ENCODE measurements around the gene NKTR.
A peak's percentile ranks its signal among the peaks of the same experiment; 100 is the strongest.

Gene NKTR

DNA sequence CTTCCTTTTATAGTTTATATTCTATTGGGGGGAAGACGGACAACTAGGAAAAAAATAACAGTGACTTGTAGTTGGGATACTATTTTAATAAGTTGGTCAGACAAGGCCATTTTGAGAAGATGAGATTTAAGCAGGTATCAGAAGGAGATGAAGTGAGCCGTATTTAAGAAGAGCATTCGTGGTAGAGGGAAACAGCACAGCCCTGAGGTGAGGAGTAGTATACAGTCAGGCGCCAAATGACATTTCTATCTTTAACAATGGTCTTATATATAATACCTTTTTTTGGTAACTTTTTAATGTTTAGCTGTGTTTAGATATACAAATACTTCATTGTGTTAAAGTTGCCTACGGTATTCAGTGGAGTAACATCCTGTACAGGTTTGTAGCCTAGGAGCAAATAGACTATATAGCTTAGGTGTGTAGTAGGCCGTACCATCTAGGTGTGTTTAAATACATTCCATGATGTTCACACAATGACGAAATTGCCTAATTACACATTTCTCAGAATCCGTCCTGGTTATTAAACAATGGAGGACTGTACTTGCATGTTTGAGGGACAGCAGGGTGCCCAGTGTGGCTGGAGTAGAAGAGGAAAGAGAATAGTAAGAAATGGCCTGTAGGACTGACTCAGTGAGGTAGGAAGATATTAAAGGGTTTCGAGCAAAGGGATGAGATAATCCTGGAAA, 1.6 kb downstream of the NKTR start:
- Histone ChIP-seq H3K9ac (ENCODE audit: low read depth, low read length) (no peak overlapping the region), H3K36me3 (ENCODE audit: control insufficient read depth, insufficient read depth, low read length) (no peaks in the 10 kb centered on the region), H3K4me1 (ENCODE audit: control insufficient read depth, insufficient read depth, low read length) (no peaks in the 10 kb centered on the region), H3K27me3 (ENCODE audit: control insufficient read depth, insufficient read depth, low read length) (no peaks in the 10 kb centered on the region), H3K4me3 (ENCODE audit: low read depth, low read length) (peak overlapping the region; percentile 89), H3K9me3 (ENCODE audit: control insufficient read depth, insufficient read depth, low read length) (no peaks in the 10 kb centered on the region)

DNA sequence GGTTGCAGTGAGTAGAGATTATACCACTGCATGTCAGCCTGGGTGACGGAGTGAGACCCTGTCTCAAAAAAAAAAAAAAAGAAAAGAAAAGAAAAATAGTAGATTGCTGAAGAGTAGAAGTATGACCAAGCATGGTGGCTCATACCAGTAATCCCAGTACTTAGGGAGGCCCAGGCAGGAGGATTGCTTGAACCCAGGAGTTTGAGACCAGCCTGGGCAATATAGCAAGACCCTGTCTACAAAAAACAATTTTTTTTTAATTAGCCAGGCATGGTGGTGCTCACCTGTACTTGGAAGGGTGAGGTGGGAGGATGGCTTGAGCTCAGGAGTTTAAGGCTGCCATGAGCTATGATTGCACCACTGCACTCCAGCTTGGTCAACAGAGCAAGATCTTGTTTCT, 2.5 kb downstream of the NKTR start:
- no peaks in the 10 kb centered on the region for H3K36me3 ChIP-seq (ENCODE audit: control insufficient read depth, insufficient read depth, low read length)
- H3K27me3 ChIP-seq (ENCODE audit: control insufficient read depth, insufficient read depth, low read length) = no peaks in the 10 kb centered on the region
- no peak overlapping the region for H3K4me3 ChIP-seq (ENCODE audit: low read depth, low read length)
- H3K9ac ChIP-seq (ENCODE audit: low read depth, low read length) = no peak overlapping the region
- no peaks in the 10 kb centered on the region for H3K9me3 ChIP-seq (ENCODE audit: control insufficient read depth, insufficient read depth, low read length)
- no peaks in the 10 kb centered on the region for H3K4me1 ChIP-seq (ENCODE audit: control insufficient read depth, insufficient read depth, low read length)

DNA sequence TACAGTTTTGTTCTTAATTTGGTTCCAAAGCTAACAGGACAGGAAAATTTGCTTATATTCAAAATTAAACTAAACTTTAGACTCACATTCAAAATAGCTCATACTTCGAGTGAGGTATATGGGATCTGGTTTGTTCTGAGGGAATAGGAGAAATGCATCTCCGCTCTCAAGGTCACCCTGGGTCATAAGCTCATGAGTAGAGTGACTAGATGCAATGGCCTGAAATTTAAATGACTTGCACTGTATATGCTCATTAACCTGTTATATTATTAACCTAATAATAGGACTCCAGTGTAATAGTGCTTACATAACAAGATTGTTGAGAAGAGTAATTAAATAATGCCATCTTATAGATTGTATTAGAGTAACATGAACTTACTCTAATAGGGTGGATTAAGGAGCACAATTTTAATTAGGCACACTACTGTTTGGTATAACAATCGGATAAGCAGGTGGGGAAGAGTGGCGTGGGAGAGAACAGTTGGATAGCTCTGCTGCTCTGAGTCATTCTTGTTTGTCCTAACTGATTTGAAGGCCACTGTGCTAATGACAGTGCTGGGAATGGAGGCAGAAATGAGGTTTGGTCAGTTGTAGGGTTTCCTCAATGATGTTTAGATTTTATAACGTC, 5.2 kb downstream of the NKTR start:
- Histone ChIP-seq H3K27me3 (ENCODE audit: control insufficient read depth, insufficient read depth, low read length) (no peaks in the 10 kb centered on the region), H3K9me3 (ENCODE audit: control insufficient read depth, insufficient read depth, low read length) (no peaks in the 10 kb centered on the region), H3K36me3 (ENCODE audit: control insufficient read depth, insufficient read depth, low read length) (peaks cover 3% of the 10 kb centered on the region), H3K4me3 (ENCODE audit: low read depth, low read length) (no peak overlapping the region), H3K4me1 (ENCODE audit: control insufficient read depth, insufficient read depth, low read length) (peaks cover 3% of the 10 kb centered on the region), H3K9ac (ENCODE audit: low read depth, low read length) (no peak overlapping the region)

DNA sequence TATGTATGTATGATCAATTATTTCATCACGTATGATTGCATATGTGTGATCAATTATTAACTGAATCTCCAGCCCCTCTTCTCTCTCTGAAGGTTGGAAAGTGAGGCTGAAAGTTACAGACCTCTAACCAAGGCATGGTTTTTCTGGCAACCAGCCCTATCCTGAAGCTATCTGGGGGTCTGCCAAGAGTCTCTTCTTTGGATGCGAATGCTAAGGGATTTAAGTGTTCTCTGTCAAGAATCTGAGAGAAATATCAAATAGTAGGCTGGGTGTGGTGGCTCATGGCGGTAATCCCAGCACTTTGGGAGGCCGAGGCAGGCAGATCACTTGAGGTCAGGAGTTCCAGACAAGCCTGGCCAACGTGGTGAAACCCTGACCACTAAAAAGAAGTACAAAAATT, 8.1 kb downstream of the NKTR start:
- Histone ChIP-seq H3K4me1 (ENCODE audit: control insufficient read depth, insufficient read depth, low read length) (peaks cover 3% of the 10 kb centered on the region), H3K36me3 (ENCODE audit: control insufficient read depth, insufficient read depth, low read length) (peaks cover 3% of the 10 kb centered on the region), H3K9ac (ENCODE audit: low read depth, low read length) (no peak overlapping the region), H3K4me3 (ENCODE audit: low read depth, low read length) (no peak overlapping the region), H3K27me3 (ENCODE audit: control insufficient read depth, insufficient read depth, low read length) (no peaks in the 10 kb centered on the region), H3K9me3 (ENCODE audit: control insufficient read depth, insufficient read depth, low read length) (no peaks in the 10 kb centered on the region)

DNA sequence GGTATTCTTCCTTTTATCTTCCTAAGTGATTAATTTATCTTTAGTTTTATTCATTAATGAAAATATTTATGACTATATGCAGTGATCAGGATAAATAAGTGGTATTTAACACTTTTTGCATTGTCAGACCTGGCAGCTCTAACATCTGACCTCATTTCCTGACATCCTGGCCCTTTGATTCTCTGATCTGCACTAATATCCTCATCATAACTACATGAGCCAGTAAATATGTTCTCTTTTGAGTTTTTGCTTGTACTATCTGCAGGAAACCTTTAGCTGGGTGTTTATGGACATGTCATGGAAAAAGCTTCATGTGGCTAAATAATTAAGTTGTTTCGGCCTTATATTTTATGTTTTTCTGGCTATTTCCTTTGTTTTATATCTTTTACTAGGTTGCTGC, 10.5 kb downstream of the NKTR start:
- peaks cover 3% of the 10 kb centered on the region for H3K36me3 ChIP-seq (ENCODE audit: control insufficient read depth, insufficient read depth, low read length)
- H3K4me3 ChIP-seq (ENCODE audit: low read depth, low read length) = no peak overlapping the region
- H3K9me3 ChIP-seq (ENCODE audit: control insufficient read depth, insufficient read depth, low read length) = no peaks in the 10 kb centered on the region
- peaks cover 3% of the 10 kb centered on the region for H3K4me1 ChIP-seq (ENCODE audit: control insufficient read depth, insufficient read depth, low read length)
- no peaks in the 10 kb centered on the region for H3K27me3 ChIP-seq (ENCODE audit: control insufficient read depth, insufficient read depth, low read length)
- no peak overlapping the region for H3K9ac ChIP-seq (ENCODE audit: low read depth, low read length)

DNA sequence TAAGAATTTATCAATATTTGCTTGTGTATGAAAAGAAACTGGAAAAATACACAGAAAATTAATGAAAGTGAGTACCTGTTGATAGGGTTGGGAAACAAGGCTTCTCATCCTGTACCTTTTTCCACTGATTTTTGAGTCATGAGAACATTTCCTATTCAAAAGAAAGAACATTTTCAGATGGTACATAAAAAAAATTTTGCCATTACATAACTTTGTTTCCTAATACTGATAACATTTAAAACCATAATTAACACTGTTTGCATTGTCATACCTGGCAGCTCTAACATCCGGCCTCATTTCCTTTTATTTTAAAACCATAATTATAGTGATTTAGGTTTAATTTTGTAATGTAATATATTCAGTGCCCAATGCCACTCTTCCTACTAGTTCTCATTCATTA, 11.7 kb downstream of the NKTR start:
- H3K27me3 ChIP-seq (ENCODE audit: control insufficient read depth, insufficient read depth, low read length) = no peaks in the 10 kb centered on the region
- no peak overlapping the region for H3K4me3 ChIP-seq (ENCODE audit: low read depth, low read length)
- no peak overlapping the region for H3K9ac ChIP-seq (ENCODE audit: low read depth, low read length)
- H3K4me1 ChIP-seq (ENCODE audit: control insufficient read depth, insufficient read depth, low read length) = peaks cover 3% of the 10 kb centered on the region
- H3K9me3 ChIP-seq (ENCODE audit: control insufficient read depth, insufficient read depth, low read length) = no peaks in the 10 kb centered on the region
- peaks cover 3% of the 10 kb centered on the region for H3K36me3 ChIP-seq (ENCODE audit: control insufficient read depth, insufficient read depth, low read length)

DNA sequence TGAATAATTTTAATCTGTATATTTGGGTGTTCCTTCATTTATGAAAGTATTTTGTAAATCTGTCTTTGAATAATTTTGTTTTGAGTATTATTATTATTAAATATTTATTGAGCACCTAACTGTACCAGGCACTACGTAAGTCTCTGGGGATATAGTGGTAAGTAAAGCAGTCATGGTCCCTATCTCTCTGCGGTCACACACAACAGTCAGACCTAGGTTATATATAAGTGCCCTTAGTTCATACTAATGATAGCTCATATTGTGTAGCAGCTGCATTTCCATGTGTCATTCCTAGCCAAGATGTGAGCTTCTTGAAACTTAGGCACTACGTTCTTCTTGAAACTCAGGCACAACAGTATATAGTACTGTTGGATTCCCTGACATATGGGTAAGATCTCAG, 12.4 kb downstream of the NKTR start:
- H3K4me1 ChIP-seq (ENCODE audit: control insufficient read depth, insufficient read depth, low read length) = peaks cover 3% of the 10 kb centered on the region
- H3K9me3 ChIP-seq (ENCODE audit: control insufficient read depth, insufficient read depth, low read length) = no peaks in the 10 kb centered on the region
- no peak overlapping the region for H3K4me3 ChIP-seq (ENCODE audit: low read depth, low read length)
- peaks cover 3% of the 10 kb centered on the region for H3K36me3 ChIP-seq (ENCODE audit: control insufficient read depth, insufficient read depth, low read length)
- no peaks in the 10 kb centered on the region for H3K27me3 ChIP-seq (ENCODE audit: control insufficient read depth, insufficient read depth, low read length)
- no peak overlapping the region for H3K9ac ChIP-seq (ENCODE audit: low read depth, low read length)

DNA sequence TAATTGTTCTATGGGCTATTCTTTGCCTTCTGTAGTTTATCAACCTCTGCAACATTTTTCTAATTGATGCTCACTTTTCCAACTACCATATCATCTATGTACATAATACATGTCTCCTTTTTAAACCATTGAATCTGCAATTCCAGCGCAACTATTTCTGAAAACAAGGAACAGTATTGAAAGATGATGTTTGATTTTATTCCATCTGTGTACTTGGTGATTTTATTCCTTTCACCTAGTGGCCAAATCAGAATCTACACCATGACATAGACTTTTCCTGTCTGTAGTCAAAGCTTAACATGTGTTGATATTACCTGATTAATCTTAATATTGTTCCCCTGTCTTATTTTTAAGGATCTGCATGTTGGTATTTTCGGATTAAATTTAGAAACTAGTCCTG, 13.0 kb downstream of the NKTR start:
- Histone ChIP-seq H3K9ac (ENCODE audit: low read depth, low read length) (no peak overlapping the region), H3K9me3 (ENCODE audit: control insufficient read depth, insufficient read depth, low read length) (no peaks in the 10 kb centered on the region), H3K4me1 (ENCODE audit: control insufficient read depth, insufficient read depth, low read length) (peaks cover 3% of the 10 kb centered on the region), H3K27me3 (ENCODE audit: control insufficient read depth, insufficient read depth, low read length) (no peaks in the 10 kb centered on the region), H3K36me3 (ENCODE audit: control insufficient read depth, insufficient read depth, low read length) (no peaks in the 10 kb centered on the region), H3K4me3 (ENCODE audit: low read depth, low read length) (no peak overlapping the region)

DNA sequence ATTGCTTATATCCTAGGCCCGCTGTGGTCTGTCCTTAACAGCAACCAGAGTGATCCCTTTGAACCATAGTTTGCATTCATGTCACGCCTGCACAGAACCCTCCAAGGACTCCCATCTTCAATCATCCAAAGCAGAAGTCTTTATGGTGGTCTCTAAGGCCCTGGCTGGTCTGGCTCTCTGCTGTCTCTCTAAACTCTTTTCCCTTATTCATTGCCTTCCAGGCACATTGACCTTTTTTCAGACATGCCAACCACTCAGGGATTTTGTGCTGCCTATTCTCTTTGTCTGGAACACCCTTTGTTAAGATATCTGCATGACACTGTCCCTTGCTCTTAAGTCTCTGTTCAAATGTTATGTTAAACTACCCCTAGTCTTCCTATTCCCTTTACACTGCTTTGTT, 31.1 kb downstream of the NKTR start:
- no peaks in the 10 kb centered on the region for H3K9me3 ChIP-seq (ENCODE audit: control insufficient read depth, insufficient read depth, low read length)
- peaks cover 24% of the 10 kb centered on the region for H3K36me3 ChIP-seq (ENCODE audit: control insufficient read depth, insufficient read depth, low read length)
- no peak overlapping the region for H3K4me3 ChIP-seq (ENCODE audit: low read depth, low read length)
- H3K9ac ChIP-seq (ENCODE audit: low read depth, low read length) = no peak overlapping the region
- H3K27me3 ChIP-seq (ENCODE audit: control insufficient read depth, insufficient read depth, low read length) = no peaks in the 10 kb centered on the region
- H3K4me1 ChIP-seq (ENCODE audit: control insufficient read depth, insufficient read depth, low read length) = peaks cover 24% of the 10 kb centered on the region

DNA sequence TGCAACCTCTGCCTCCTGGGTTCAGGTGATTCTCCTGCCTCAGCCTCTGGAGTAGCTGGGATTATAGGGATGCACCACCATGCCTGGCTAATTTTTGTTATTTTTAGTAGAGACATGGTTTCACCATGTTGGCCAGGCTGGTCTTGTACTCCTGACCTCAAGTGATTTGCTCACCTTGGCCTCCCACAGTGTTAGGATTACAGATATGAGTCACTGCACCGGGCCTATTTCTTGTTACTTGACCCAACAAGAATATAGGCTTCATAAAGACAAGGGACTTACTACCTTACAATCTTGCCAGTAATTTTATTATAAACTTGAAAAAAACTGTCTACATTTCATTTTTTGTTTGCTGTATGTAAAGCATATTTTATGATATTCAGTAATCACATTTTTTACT, 31.7 kb downstream of the NKTR start:
- Histone ChIP-seq H3K36me3 (ENCODE audit: control insufficient read depth, insufficient read depth, low read length) (peaks cover 28% of the 10 kb centered on the region), H3K4me1 (ENCODE audit: control insufficient read depth, insufficient read depth, low read length) (peaks cover 24% of the 10 kb centered on the region), H3K9me3 (ENCODE audit: control insufficient read depth, insufficient read depth, low read length) (no peaks in the 10 kb centered on the region), H3K27me3 (ENCODE audit: control insufficient read depth, insufficient read depth, low read length) (no peaks in the 10 kb centered on the region), H3K9ac (ENCODE audit: low read depth, low read length) (no peak overlapping the region), H3K4me3 (ENCODE audit: low read depth, low read length) (no peak overlapping the region)

DNA sequence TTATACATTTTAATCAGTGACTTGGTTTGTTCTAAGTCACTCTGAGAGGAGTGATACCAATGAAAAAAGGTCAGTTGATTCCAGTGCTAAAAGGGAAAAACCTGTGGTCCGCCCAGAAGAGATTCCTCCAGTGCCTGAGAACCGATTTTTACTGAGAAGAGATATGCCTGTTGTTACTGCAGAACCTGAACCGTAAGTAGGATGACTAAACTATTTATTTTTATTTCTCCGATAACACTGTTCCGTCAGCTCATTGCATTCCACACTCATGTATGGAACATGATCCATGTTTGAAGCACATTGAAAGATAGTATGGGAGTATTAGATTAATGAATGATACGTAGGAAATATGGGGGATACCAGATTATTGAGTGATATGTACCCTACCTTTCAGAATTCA, 33.1 kb downstream of the NKTR start:
- Histone ChIP-seq H3K4me1 (ENCODE audit: control insufficient read depth, insufficient read depth, low read length) (peaks cover 24% of the 10 kb centered on the region), H3K9ac (ENCODE audit: low read depth, low read length) (no peak overlapping the region), H3K4me3 (ENCODE audit: low read depth, low read length) (no peak overlapping the region), H3K27me3 (ENCODE audit: control insufficient read depth, insufficient read depth, low read length) (no peaks in the 10 kb centered on the region), H3K9me3 (ENCODE audit: control insufficient read depth, insufficient read depth, low read length) (no peaks in the 10 kb centered on the region), H3K36me3 (ENCODE audit: control insufficient read depth, insufficient read depth, low read length) (peaks cover 42% of the 10 kb centered on the region)

DNA sequence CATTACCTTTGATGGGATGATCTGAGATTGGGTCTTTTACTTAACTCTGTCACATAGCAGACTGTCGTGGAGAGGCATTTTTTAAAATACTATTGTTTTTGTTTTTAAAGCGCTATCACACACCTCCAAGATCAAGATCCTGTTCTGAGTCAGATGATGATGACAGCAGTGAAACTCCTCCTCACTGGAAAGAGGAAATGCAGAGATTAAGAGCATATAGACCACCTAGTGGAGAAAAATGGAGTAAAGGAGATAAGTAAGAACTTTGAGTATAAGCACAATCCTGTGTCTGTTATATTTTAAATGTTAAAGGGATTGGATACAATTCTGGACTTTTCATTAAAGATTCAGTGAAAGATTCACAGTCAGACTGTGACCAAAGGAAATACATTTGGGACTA, 34.6 kb downstream of the NKTR start:
- no peak overlapping the region for H3K9ac ChIP-seq (ENCODE audit: low read depth, low read length)
- H3K36me3 ChIP-seq (ENCODE audit: control insufficient read depth, insufficient read depth, low read length) = peaks cover 55% of the 10 kb centered on the region

More for the DNA sequence above, 34.6 kb downstream of the NKTR start:
- Histone ChIP-seq H3K9me3 (ENCODE audit: control insufficient read depth, insufficient read depth, low read length) (no peaks in the 10 kb centered on the region), H3K4me3 (ENCODE audit: low read depth, low read length) (no peak overlapping the region), H3K27me3 (ENCODE audit: control insufficient read depth, insufficient read depth, low read length) (no peaks in the 10 kb centered on the region), H3K4me1 (ENCODE audit: control insufficient read depth, insufficient read depth, low read length) (peaks cover 17% of the 10 kb centered on the region)
